ENCODE results near the gene B3GAT1. TPM values are rescaled to one million over a fixed set of nuclear protein-coding genes. Genes with fewer than 3 reads are reported as not detected.
"Not testable (repeated sequence)": the region's sequence is repeated elsewhere in the genome, so short reads cannot be mapped to it uniquely, and the experiment has no call there.

B3GAT1 gene
- total RNA-seq, 1 donor from 2014 or later = 3.5 TPM

GRCh38 chr11:134450186-134450585 lies 38.1 kb upstream of the B3GAT1 start:
- H3K4me1 Mint-ChIP-seq (ENCODE audit: unreplicated experiment) = no peaks in the 10 kb centered on the region
- TF ChIP-seq CTCF (conservative IDR thresholded peaks at IDR 0.05) = no peak
- peaks cover 16% of the 10 kb centered on the region for H3K27me3 Mint-ChIP-seq
- H3K9me3 Mint-ChIP-seq = no peaks in the 10 kb centered on the region
- no peak overlapping the region for H3K27ac Mint-ChIP-seq
- no peaks in the 10 kb centered on the region for H3K36me3 Mint-ChIP-seq
- no peak for DNase-seq (ENCODE audit: extremely low spot score, unreplicated experiment)
- no peak overlapping the region for H3K4me3 Mint-ChIP-seq

DNA sequence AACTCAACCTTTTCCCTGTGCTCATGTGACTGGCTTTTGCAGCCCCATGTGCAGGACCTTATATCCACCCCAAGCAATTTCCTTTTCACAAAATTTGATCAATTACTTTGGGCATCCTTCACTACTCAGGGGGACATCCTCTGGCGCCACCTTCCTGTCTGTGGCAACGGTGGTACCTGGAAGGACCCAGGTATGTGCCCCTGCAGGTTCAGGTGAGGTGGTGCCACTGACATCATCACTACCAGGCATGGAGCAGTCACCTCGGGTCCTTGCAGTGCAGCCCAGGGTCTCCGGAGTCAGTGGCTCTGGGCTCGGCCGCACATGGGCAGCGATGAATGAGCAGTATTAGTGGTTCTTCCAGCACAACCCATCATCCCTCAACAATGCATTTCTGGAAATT lies 37.7 kb upstream of the B3GAT1 start:
- no peak overlapping the region for H3K27ac Mint-ChIP-seq
- DNase-seq (ENCODE audit: extremely low spot score, unreplicated experiment) = no peak
- H3K36me3 Mint-ChIP-seq = no peaks in the 10 kb centered on the region
- H3K9me3 Mint-ChIP-seq = no peaks in the 10 kb centered on the region
- H3K4me3 Mint-ChIP-seq = no peak overlapping the region
- TF ChIP-seq CTCF (conservative IDR thresholded peaks at IDR 0.05) = no peak
- H3K4me1 Mint-ChIP-seq (ENCODE audit: unreplicated experiment) = no peaks in the 10 kb centered on the region
- peaks cover 11% of the 10 kb centered on the region for H3K27me3 Mint-ChIP-seq

GRCh38 chr11:134449051-134449450 lies 37.0 kb upstream of the B3GAT1 start:
- no peak overlapping the region for H3K27ac Mint-ChIP-seq
- H3K9me3 Mint-ChIP-seq = no peaks in the 10 kb centered on the region
- TF ChIP-seq CTCF (conservative IDR thresholded peaks at IDR 0.05) = no peak
- H3K36me3 Mint-ChIP-seq = no peaks in the 10 kb centered on the region
- H3K4me3 Mint-ChIP-seq = no peak overlapping the region
- no peaks in the 10 kb centered on the region for H3K4me1 Mint-ChIP-seq (ENCODE audit: unreplicated experiment)
- peaks cover 11% of the 10 kb centered on the region for H3K27me3 Mint-ChIP-seq
- DNase-seq (ENCODE audit: extremely low spot score, unreplicated experiment) = no peak

- Mint-ChIP-seq H3K27me3 (peaks cover 20% of the 10 kb centered on the region), H3K36me3 (no peaks in the 10 kb centered on the region), H3K27ac (no peak overlapping the region), H3K4me3 (no peak overlapping the region), H3K4me1 (ENCODE audit: unreplicated experiment) (no peaks in the 10 kb centered on the region), H3K9me3 (no peaks in the 10 kb centered on the region)
- TF ChIP-seq CTCF (conservative IDR thresholded peaks at IDR 0.05) = no peak
- DNase-seq (ENCODE audit: extremely low spot score, unreplicated experiment) = no peak
Measured at GRCh38 chr11:134447696-134448095, 35.7 kb upstream of the B3GAT1 start.

DNA sequence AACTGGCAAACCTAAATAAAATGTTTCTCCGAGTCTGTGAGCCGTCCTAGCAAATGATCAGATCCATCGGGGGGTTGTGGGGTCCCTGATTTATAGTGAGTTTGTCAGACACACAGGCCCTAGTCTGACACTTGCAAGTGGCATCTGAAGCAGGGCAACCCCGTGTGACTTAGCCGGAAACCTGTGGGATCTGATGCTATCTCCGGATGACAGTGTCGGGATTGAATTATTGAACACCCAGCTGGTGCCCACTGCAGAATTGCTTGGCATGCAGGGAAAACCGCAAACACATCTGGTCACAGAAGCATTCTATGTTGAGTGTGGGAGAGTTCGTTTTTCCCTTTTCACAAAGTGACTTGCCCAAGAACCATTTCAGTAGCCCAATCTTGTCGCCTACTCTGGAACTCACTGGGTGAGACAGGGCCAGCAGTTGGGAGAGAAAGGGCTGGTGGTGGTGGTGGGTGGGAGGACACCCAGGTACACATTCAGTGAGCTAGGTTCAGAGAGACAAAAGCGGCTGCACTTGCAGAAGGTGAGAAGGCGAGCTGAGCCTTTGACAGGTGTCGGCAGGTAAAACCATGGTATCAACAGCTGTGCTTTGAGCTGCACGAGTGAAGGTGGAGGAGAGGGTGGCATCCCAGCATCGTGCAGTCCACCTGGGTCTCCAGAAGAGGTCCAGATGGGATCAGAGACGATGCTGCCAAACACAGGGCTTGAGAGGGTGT lies 33.7 kb upstream of the B3GAT1 start:
- DNase-seq (ENCODE audit: extremely low spot score, unreplicated experiment) = no peak
- Mint-ChIP-seq H3K27ac (no peak overlapping the region), H3K4me3 (no peak overlapping the region), H3K4me1 (ENCODE audit: unreplicated experiment) (no peaks in the 10 kb centered on the region), H3K36me3 (no peaks in the 10 kb centered on the region), H3K9me3 (no peaks in the 10 kb centered on the region), H3K27me3 (peaks cover 23% of the 10 kb centered on the region)
- TF ChIP-seq CTCF (conservative IDR thresholded peaks at IDR 0.05) = no peak

GRCh38 chr11:134444160-134445108 lies 32.4 kb upstream of the B3GAT1 start:
- not testable (repeated sequence) for H3K27ac Mint-ChIP-seq; H3K36me3 Mint-ChIP-seq; H3K9me3 Mint-ChIP-seq; H3K4me3 Mint-ChIP-seq; H3K4me1 Mint-ChIP-seq (ENCODE audit: unreplicated experiment); DNase-seq (ENCODE audit: extremely low spot score, unreplicated experiment)
- peaks cover 16% of the 10 kb centered on the region for H3K27me3 Mint-ChIP-seq

Measured in type B pancreatic cell (in vitro differentiated cells).